NOMO-1 (cell line): ENCODE measurements around the gene C12orf56.
"Not testable (repeated sequence)": the region's sequence is repeated elsewhere in the genome, so short reads cannot be mapped to it uniquely, and the experiment has no call there.

Source experiments
- DNase-seq, 2 experiments: peaks; one replicate each; lab custom pipeline; 2025; ENCODE audit not compliant: unreplicated experiment in 2 of 2; lab: John Stamatoyannopoulos, UW

Gene C12orf56

GRCh38 chr12:64387197-64387816, 3.3 kb downstream of the C12orf56 start:
- DNase-seq, result no peak

GRCh38 chr12:64385468-64385867, 5.1 kb downstream of the C12orf56 start:
- DNase-seq, result no peak

GRCh38 chr12:64385019-64385418, 5.5 kb downstream of the C12orf56 start:
- no peak for DNase-seq

- no peak for DNase-seq
Observed at GRCh38 chr12:64383675-64384074, 6.9 kb downstream of the C12orf56 start.

GRCh38 chr12:64362721-64363305, 27.7 kb downstream of the C12orf56 start:
- DNase-seq, result no peak

- DNase-seq, result not testable (repeated sequence)
Observed at GRCh38 chr12:64361173-64361572, 29.4 kb downstream of the C12orf56 start.

- not testable (repeated sequence) for DNase-seq
Observed at GRCh38 chr12:64356209-64356608, 34.3 kb downstream of the C12orf56 start.

- no peak for DNase-seq
Observed at GRCh38 chr12:64352181-64352580, 38.4 kb downstream of the C12orf56 start.

GRCh38 chr12:64351265-64351664, 39.3 kb downstream of the C12orf56 start:
- no peak for DNase-seq

- DNase-seq, result no peak
Observed at GRCh38 chr12:64347630-64348029, 42.9 kb downstream of the C12orf56 start.

- DNase-seq, result not testable (repeated sequence)
Observed at GRCh38 chr12:64344631-64345030, 45.9 kb downstream of the C12orf56 start.

GRCh38 chr12:64340546-64340945, 50.0 kb downstream of the C12orf56 start:
- not testable (repeated sequence) for DNase-seq

GRCh38 chr12:64335886-64336466, 54.6 kb downstream of the C12orf56 start:
- DNase-seq, result no peak

- no peak for DNase-seq
Observed at GRCh38 chr12:64332938-64333337, 57.6 kb downstream of the C12orf56 start.

- peak in 1 of 2 experiments; percentile 30 for DNase-seq
Observed at GRCh38 chr12:64332296-64332695, 58.3 kb downstream of the C12orf56 start.

- DNase-seq, result not testable (repeated sequence)
Observed at GRCh38 chr12:64329031-64329710, 61.4 kb downstream of the C12orf56 start.

GRCh38 chr12:64325055-64325454, 65.5 kb downstream of the C12orf56 start:
- no peak for DNase-seq

- no peak for DNase-seq
Observed at GRCh38 chr12:64323476-64324225, 66.9 kb downstream of the C12orf56 start.

- DNase-seq, result no peak
Observed at GRCh38 chr12:64323006-64323405, 67.6 kb downstream of the C12orf56 start.

GRCh38 chr12:64320611-64321010, 69.9 kb downstream of the C12orf56 start:
- DNase-seq, result no peak
